WTC11 (cell line): ENCODE data around the gene RMND5B. TPM values are rescaled to one million over a fixed set of nuclear protein-coding genes. Genes with fewer than 3 reads are reported as not detected.
A peak's percentile ranks its signal among the peaks of the same experiment; 100 is the strongest.

Experiments
- ATAC-seq: fragments of 200-7000 bp; cut with Tn5 transposase; 2 replicates; pipeline ENCODE4 v1.10.0; 2021; ENCODE audit warnings: mild to moderate bottlenecking, moderate library complexity
- CTCF ChIA-PET: fragments of 300-600 bp; sonication (Branson Sonifier 250); formaldehyde crosslinking; loops from one replicate; lab custom pipeline; 2021; ENCODE audit warnings: antibody characterized with exemption; lab: Charles Lee
- POLR2A ChIA-PET: fragments of 350-600 bp; sonication (Branson Sonifier 250); formaldehyde crosslinking; loops from one replicate; lab custom pipeline; 2021; ENCODE audit warnings: antibody characterized with exemption; lab: Charles Lee
- DNase-seq: peaks from one replicate; pipeline ENCODE4 v3.0.0; 2021; ENCODE audit warnings: low spot score
- H3K27ac Mint-ChIP-seq: 2 replicates; pipeline ENCODE4 v1.8.0; 2021; ENCODE audit warnings: mixed read lengths
- H3K27me3 Mint-ChIP-seq: 2 replicates; pipeline ENCODE4 v1.8.0; 2021; ENCODE audit warnings: low read depth, mild to moderate bottlenecking, moderate library complexity, mixed read lengths
- H3K36me3 Mint-ChIP-seq: 2 replicates; pipeline ENCODE4 v1.8.0; 2021; ENCODE audit warnings: mixed read lengths
- H3K4me1 Mint-ChIP-seq: 2 replicates; pipeline ENCODE4 v1.8.0; 2022; ENCODE audit warnings: mixed read lengths
- H3K4me3 Mint-ChIP-seq: 2 replicates; pipeline ENCODE4 v1.8.0; 2021; ENCODE audit warnings: mild to moderate bottlenecking, moderate library complexity, mixed read lengths
- H3K9me3 Mint-ChIP-seq: 2 replicates; pipeline ENCODE4 v1.8.0; 2021; ENCODE audit warnings: mixed read lengths
- CBFB ChIP-seq: sonication (generic); formaldehyde crosslinking; IDR thresholded peaks from 2 replicates; pipeline ENCODE4 v1.8.1; 2022; ENCODE audit warnings: mild to moderate bottlenecking, low read depth, missing genetic modification reagents
- CREB1 ChIP-seq: sonication (generic); formaldehyde crosslinking; IDR thresholded peaks from 2 replicates; pipeline ENCODE4 v1.8.0; 2023; ENCODE audit warnings: mild to moderate bottlenecking, missing genetic modification reagents
- CREM ChIP-seq: sonication (generic); formaldehyde crosslinking; IDR thresholded peaks from 2 replicates; pipeline ENCODE4 v1.8.1; 2022; ENCODE audit warnings: mild to moderate bottlenecking, missing genetic modification reagents, moderate library complexity
- NR3C1 ChIP-seq: sonication (generic); formaldehyde crosslinking; conservative IDR thresholded peaks from 2 replicates; pipeline ENCODE4 v1.8.1; 2023; ENCODE audit warnings: low read depth, mild to moderate bottlenecking, missing genetic modification reagents
- SMAD4 ChIP-seq: sonication (generic); formaldehyde crosslinking; IDR thresholded peaks from 2 replicates; pipeline ENCODE4 v1.8.0; 2022; ENCODE audit warnings: mild to moderate bottlenecking, missing genetic modification reagents
- TP53 ChIP-seq: sonication (generic); formaldehyde crosslinking; IDR thresholded peaks from 2 replicates; pipeline ENCODE4 v1.8.1; 2023; ENCODE audit warnings: mild to moderate bottlenecking, missing genetic modification reagents
- ZBTB21 ChIP-seq: sonication (generic); formaldehyde crosslinking; IDR thresholded peaks from 2 replicates; pipeline ENCODE4 v1.8.1; 2023; ENCODE audit warnings: mild to moderate bottlenecking, missing genetic modification reagents, borderline replicate concordance
- ZNF317 ChIP-seq: sonication (generic); formaldehyde crosslinking; IDR thresholded peaks from 2 replicates; pipeline ENCODE4 v1.8.1; 2023; ENCODE audit warnings: low read depth, mild to moderate bottlenecking, moderate library complexity, missing genetic modification reagents, borderline replicate concordance
- total RNA-seq: library from RNA; stranded (reverse); gene quantifications from 3 replicates; pipeline ENCODE4 v1.2.3, GENCODE V29; 2021
- TF ChIP-seq, protein P1 (sequence below): sonication (generic); formaldehyde crosslinking; IDR thresholded peaks from 2 replicates; pipeline ENCODE4 v1.8.1; 2023; ENCODE audit warnings: mild to moderate bottlenecking, moderate library complexity, missing genetic modification reagents
- TF ChIP-seq, protein P2 (sequence below): sonication (generic); formaldehyde crosslinking; IDR thresholded peaks from 2 replicates; pipeline ENCODE4 v1.8.1; 2022; ENCODE audit warnings: low read depth, missing genetic modification reagents, borderline replicate concordance
- TF ChIP-seq, protein P3 (sequence below): fragments of 250-450 bp; sonication (Bioruptor Pico); IDR thresholded peaks from 2 replicates; pipeline ENCODE4 v2.1.2; 2022; ENCODE audit warnings: mild to moderate bottlenecking, moderate library complexity

RMND5B gene
- total RNA-seq, 1 experiment from 2014 or later, result 93.3 TPM

DNA sequence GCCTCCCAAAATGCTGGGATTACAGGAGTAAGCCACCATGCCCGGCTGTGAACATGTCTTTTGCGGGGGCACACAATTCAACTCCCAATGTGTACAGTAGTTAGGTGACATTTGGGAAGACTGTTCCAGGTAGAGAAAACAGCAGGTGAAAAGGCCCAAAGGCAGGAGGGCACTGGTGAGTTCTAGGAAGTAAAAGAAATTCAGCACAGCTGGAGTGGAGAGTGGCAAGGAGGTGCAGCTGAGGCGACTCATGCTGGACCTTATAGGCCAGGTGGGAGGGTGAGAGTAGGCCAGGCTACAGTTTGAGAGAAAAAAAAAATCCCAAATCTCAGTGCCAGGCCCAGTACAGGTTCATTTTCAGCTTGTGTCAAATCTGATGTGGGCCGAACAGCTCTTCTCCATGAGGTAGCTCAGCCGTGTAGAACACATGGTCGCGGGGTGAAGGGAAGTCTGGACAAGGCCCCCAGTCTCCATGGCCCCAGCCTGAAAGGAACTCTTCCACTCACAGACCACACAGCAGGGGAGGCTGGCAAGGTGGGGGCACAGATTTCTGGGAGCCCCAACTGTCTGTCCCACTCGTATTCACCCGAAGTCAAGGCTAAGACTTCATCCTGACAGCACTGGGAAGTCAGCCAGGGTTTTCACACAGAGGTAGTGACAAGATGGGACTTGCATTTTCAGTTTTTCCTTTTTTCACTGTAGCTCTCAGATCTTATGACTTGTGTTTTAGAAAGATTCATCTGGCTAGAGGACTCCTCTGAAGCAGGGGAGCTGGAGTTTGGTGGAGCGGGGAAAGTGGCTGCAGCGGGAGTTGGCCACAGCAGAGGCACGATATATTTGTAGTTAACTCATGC is 69.0 kb downstream of the RMND5B start:
- POLR2A ChIA-PET, result no interaction called here
- TF ChIP-seq SMAD4 (CRISPR knock-in tag) (no peak), TP53 (CRISPR knock-in tag) (no peak), CBFB (no peak), ZNF317 (CRISPR knock-in tag) (no peak), NR3C1 (no peak), CREB1 (no peak), ZBTB21 (no peak), CREM (no peak)
- TF ChIP-seq, protein P1, sequence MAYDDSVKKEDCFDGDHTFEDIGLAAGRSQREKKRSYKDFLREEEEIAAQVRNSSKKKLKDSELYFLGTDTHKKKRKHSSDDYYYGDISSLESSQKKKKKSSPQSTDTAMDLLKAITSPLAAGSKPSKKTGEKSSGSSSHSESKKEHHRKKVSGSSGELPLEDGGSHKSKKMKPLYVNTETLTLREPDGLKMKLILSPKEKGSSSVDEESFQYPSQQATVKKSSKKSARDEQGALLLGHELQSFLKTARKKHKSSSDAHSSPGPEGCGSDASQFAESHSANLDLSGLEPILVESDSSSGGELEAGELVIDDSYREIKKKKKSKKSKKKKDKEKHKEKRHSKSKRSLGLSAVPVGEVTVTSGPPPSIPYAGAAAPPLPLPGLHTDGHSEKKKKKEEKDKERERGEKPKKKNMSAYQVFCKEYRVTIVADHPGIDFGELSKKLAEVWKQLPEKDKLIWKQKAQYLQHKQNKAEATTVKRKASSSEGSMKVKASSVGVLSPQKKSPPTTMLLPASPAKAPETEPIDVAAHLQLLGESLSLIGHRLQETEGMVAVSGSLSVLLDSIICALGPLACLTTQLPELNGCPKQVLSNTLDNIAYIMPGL (CRISPR knock-in tag), result no peak
- TF ChIP-seq, protein P2, sequence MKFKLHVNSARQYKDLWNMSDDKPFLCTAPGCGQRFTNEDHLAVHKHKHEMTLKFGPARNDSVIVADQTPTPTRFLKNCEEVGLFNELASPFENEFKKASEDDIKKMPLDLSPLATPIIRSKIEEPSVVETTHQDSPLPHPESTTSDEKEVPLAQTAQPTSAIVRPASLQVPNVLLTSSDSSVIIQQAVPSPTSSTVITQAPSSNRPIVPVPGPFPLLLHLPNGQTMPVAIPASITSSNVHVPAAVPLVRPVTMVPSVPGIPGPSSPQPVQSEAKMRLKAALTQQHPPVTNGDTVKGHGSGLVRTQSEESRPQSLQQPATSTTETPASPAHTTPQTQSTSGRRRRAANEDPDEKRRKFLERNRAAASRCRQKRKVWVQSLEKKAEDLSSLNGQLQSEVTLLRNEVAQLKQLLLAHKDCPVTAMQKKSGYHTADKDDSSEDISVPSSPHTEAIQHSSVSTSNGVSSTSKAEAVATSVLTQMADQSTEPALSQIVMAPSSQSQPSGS (CRISPR knock-in tag), result no peak
- TF ChIP-seq, protein P3, sequence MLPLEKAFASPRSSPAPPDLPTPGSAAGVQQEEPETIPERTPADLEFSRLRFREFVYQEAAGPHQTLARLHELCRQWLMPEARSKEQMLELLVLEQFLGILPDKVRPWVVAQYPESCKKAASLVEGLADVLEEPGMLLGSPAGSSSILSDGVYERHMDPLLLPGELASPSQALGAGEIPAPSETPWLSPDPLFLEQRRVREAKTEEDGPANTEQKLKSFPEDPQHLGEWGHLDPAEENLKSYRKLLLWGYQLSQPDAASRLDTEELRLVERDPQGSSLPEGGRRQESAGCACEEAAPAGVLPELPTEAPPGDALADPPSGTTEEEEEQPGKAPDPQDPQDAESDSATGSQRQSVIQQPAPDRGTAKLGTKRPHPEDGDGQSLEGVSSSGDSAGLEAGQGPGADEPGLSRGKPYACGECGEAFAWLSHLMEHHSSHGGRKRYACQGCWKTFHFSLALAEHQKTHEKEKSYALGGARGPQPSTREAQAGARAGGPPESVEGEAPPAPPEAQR, result no peak
- TF ChIP-seq, all 79 proteins: peak for 0
- no peak for ATAC-seq
- CTCF ChIA-PET, result interaction anchor here (0.6 to 1.6 kb wide), 4 partner anchors 16 to 124 kb away, joined by 3 to 5 read pairs (median 4); partner anchors contain the start of gene NHP2
- H3K27me3 Mint-ChIP-seq, result peaks cover 20% of the 10 kb centered on the region
- peaks cover 3% of the 10 kb centered on the region for H3K36me3 Mint-ChIP-seq
- H3K27ac Mint-ChIP-seq, result no peak overlapping the region
- H3K4me1 Mint-ChIP-seq, result peaks cover 14% of the 10 kb centered on the region
- H3K9me3 Mint-ChIP-seq, result no peaks in the 10 kb centered on the region
- peak; percentile 6 for DNase-seq
- H3K4me3 Mint-ChIP-seq, result no peak overlapping the region

Other genes starting within 250 kb of the RMND5B start
- not detected in 3 replicates for gene PROP1, start 134.8 kb upstream of the RMND5B start, total RNA-seq
- 40.3 to 46.2 TPM (median 41.6 TPM) in 3 replicates for gene N4BP3, start 17.5 kb upstream of the RMND5B start, total RNA-seq
- gene NHP2, start 22.9 kb downstream of the RMND5B start, total RNA-seq, result 263 to 269 TPM (median 264 TPM) in 3 replicates
- not detected in 3 replicates for gene GMCL2, start 56.4 kb downstream of the RMND5B start, total RNA-seq
- gene HNRNPAB, start 73.5 kb downstream of the RMND5B start, total RNA-seq, result 414 to 457 TPM (median 419 TPM) in 3 replicates
- 30.9 to 41.7 TPM (median 31.7 TPM) in 3 replicates for gene PHYKPL, start 101.8 kb downstream of the RMND5B start, total RNA-seq